ENCODE measurements around the gene RECK.

Gene RECK

DNA sequence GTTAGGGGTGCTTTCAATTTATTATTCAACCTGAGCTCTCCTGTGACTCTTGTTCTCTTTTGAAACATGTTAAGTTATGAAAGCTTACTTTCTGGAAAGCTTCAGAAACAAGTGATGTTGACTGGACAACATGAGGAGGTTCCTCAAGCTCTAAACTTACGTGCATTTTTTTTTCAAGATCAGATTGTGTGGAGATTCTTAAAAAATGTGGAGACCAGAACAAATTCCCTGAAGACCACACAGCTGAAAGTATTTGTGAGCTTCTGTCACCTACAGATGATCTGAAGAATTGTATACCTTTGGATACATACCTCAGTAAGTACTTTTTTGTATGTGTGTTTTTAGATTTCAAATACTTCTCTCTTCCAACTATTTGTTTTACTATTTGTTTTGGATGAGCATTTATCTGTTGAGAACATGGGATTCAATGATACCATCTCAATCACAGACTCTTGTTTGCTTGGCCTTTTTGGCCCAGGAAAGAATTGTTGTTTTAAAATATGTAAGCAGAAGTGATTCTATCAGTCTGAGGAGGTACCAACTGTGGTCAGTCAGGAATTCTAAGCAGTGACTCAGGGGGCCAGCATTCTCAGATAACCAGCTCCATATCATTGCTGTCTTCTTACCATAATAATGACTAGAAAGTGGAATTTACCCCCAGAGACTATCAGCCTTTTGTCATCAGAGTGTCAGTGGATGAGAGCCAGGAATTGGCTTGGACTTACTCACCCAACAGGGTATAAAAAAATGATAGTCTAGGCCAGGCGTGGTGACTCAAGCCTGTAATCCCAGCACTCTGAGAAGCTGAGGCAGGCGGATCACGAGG lies 65.4 kb downstream of the RECK start:
- H3K9me3 ChIP-seq (ENCODE audit: control insufficient read depth in 2 of 2, low read length in 2 of 2) = no peaks in the 10 kb centered on the region
- H3K4me3 ChIP-seq (ENCODE audit: low read length in 2 of 2) = no peak overlapping the region
- no peak overlapping the region for H3K27ac ChIP-seq (ENCODE audit: low read depth in 2 of 2, low read length in 2 of 2)
- no peak overlapping the region for H3K9ac ChIP-seq (ENCODE audit: low read depth in 1 of 2, low read length in 2 of 2)
- H3K27me3 ChIP-seq (ENCODE audit: control insufficient read depth in 2 of 2, insufficient read depth in 2 of 2, low read length in 2 of 2) = no peaks in the 10 kb centered on the region
- no peaks in the 10 kb centered on the region for H3K4me1 ChIP-seq (ENCODE audit: control insufficient read depth in 2 of 2, insufficient read depth in 2 of 2, low read length in 2 of 2)
- no peaks in the 10 kb centered on the region for H3K36me3 ChIP-seq (ENCODE audit: control insufficient read depth in 2 of 2, insufficient read depth in 2 of 2, low read length in 2 of 2)

DNA sequence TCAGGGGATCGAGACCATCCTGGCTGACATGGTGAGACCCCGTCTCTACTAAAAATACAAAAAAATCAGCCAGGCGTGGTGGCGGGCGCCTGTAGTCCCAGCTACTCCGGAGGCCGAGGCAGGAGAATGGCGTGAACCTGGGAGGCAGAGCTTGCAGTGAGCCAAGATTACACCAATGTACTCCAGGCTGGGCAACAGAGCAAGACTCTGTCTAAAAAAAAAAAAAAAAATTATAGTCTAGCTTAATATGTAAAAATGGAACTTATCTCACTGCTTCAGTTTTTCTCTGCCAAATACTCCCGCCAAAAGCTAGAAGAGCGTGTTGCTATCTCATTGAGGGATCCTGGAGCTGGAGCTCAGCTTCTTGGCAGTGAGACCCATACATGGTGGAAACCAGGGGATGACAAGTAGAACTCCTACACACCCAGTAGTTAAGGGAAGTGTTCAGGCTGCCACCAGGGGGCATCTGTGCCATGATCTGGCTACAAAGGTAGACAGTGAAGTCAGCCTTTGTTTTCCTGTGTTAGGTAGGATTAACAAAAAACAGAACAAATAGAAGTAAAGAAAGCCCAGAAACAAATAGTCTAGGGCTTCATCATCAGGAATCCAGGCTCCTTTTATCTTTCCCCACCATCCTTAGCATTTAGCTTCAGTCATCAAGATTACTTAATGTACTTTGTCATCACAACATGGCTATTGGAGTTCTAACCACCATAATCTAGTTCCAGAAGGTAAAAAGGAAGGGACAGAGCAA lies 66.2 kb downstream of the RECK start:
- H3K4me1 ChIP-seq (ENCODE audit: control insufficient read depth in 2 of 2, insufficient read depth in 2 of 2, low read length in 2 of 2) = no peaks in the 10 kb centered on the region
- H3K36me3 ChIP-seq (ENCODE audit: control insufficient read depth in 2 of 2, insufficient read depth in 2 of 2, low read length in 2 of 2) = no peaks in the 10 kb centered on the region
- H3K9ac ChIP-seq (ENCODE audit: low read depth in 1 of 2, low read length in 2 of 2) = no peak overlapping the region
- H3K27ac ChIP-seq (ENCODE audit: low read depth in 2 of 2, low read length in 2 of 2) = no peak overlapping the region
- H3K27me3 ChIP-seq (ENCODE audit: control insufficient read depth in 2 of 2, insufficient read depth in 2 of 2, low read length in 2 of 2) = no peaks in the 10 kb centered on the region
- no peak overlapping the region for H3K4me3 ChIP-seq (ENCODE audit: low read length in 2 of 2)
- H3K9me3 ChIP-seq (ENCODE audit: control insufficient read depth in 2 of 2, low read length in 2 of 2) = no peaks in the 10 kb centered on the region

DNA sequence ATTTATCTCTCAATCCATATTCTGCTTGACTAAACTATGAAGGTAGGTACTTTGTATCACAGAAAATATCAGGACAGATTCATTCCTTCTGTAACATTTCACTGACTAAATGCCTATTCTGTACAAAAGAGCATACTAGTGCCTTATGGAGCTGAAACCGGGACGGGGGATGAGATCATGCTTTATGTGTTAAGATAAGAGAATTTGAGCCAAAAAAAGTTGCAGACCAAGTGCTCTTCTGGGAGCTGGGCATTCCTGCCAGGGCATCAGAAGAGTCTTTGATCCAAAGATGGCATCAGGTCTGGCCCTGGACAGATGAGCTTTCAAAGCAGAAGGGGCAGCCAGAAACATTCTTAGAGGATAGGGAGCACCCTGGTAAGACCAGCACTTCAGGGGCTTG lies 72.4 kb downstream of the RECK start:
- Histone ChIP-seq H3K9ac (ENCODE audit: low read depth in 1 of 2, low read length in 2 of 2) (no peak overlapping the region), H3K4me1 (ENCODE audit: control insufficient read depth in 2 of 2, insufficient read depth in 2 of 2, low read length in 2 of 2) (no peaks in the 10 kb centered on the region), H3K9me3 (ENCODE audit: control insufficient read depth in 2 of 2, low read length in 2 of 2) (no peaks in the 10 kb centered on the region)

DNA sequence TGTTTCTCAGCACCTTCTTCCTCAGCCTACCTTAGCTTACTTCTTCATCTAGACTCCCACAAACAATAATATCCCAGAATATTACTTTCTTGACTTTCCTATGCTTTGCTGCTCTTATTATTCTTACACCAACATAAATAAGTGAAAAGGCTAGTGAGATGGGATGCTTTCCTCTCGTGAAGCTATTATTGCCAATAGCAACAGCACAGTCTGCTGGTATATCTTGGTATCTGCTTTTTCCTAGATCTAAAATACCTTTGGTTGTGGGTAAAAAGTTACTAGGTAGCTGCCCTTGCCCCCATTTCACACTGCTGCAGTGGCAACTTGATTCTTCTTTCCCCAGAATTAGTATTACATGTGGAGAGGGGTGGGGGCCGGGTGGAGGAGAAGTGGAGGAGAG lies 73.7 kb downstream of the RECK start:
- H3K9me3 ChIP-seq (ENCODE audit: control insufficient read depth in 2 of 2, low read length in 2 of 2) = no peaks in the 10 kb centered on the region
- no peaks in the 10 kb centered on the region for H3K36me3 ChIP-seq (ENCODE audit: control insufficient read depth in 2 of 2, insufficient read depth in 2 of 2, low read length in 2 of 2)
- H3K27ac ChIP-seq (ENCODE audit: low read depth in 2 of 2, low read length in 2 of 2) = no peak overlapping the region
- no peaks in the 10 kb centered on the region for H3K4me1 ChIP-seq (ENCODE audit: control insufficient read depth in 2 of 2, insufficient read depth in 2 of 2, low read length in 2 of 2)
- no peak overlapping the region for H3K4me3 ChIP-seq (ENCODE audit: low read length in 2 of 2)
- no peaks in the 10 kb centered on the region for H3K27me3 ChIP-seq (ENCODE audit: control insufficient read depth in 2 of 2, insufficient read depth in 2 of 2, low read length in 2 of 2)
- no peak overlapping the region for H3K9ac ChIP-seq (ENCODE audit: low read depth in 1 of 2, low read length in 2 of 2)

More for the DNA sequence above, 72.4 kb downstream of the RECK start:
- Histone ChIP-seq H3K36me3 (ENCODE audit: control insufficient read depth in 2 of 2, insufficient read depth in 2 of 2, low read length in 2 of 2) (no peaks in the 10 kb centered on the region), H3K27ac (ENCODE audit: low read depth in 2 of 2, low read length in 2 of 2) (no peak overlapping the region), H3K4me3 (ENCODE audit: low read length in 2 of 2) (no peak overlapping the region), H3K27me3 (ENCODE audit: control insufficient read depth in 2 of 2, insufficient read depth in 2 of 2, low read length in 2 of 2) (no peaks in the 10 kb centered on the region)

DNA sequence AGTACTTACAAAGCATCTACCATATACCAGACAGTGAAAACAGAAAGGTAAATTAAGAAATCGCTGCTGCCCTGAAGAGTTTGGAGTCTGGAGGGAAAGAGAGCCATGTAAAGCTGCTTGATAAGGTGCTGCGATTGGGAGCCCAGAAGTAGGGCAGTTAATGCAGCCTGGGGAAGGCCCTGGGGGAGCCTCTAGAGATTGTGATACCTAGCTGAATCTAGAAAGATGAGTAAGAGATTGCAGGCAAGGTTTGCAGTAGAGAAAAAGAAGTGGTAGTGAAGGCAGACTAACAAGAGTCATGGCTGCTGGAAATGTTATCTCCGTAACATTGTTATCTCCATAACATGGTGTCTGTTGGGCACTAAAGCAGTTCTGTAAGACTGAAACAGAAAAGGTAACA lies 75.8 kb downstream of the RECK start:
- Histone ChIP-seq H3K36me3 (ENCODE audit: control insufficient read depth in 2 of 2, insufficient read depth in 2 of 2, low read length in 2 of 2) (no peaks in the 10 kb centered on the region), H3K4me1 (ENCODE audit: control insufficient read depth in 2 of 2, insufficient read depth in 2 of 2, low read length in 2 of 2) (no peaks in the 10 kb centered on the region), H3K9ac (ENCODE audit: low read depth in 1 of 2, low read length in 2 of 2) (no peak overlapping the region), H3K27me3 (ENCODE audit: control insufficient read depth in 2 of 2, insufficient read depth in 2 of 2, low read length in 2 of 2) (no peaks in the 10 kb centered on the region), H3K9me3 (ENCODE audit: control insufficient read depth in 2 of 2, low read length in 2 of 2) (no peaks in the 10 kb centered on the region), H3K4me3 (ENCODE audit: low read length in 2 of 2) (no peak overlapping the region), H3K27ac (ENCODE audit: low read depth in 2 of 2, low read length in 2 of 2) (no peak overlapping the region)

DNA sequence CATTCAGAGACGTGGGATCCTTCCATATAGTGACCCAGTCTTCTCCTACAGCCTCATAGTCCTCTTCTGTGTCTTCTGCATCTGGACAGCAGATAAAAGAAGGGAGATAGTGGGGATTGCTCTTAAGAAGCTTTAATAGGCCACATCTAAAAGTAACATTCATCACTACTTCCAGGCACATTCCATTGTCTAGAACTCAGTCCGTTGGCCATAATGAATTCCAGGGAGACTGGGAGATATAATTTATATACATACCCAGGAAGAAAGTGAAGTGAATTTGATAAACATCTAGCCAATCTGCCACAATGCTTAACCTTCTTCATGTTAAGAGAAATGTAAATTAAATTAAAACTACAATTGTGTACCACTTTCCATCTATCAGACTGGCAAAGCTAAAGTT lies 77.3 kb downstream of the RECK start:
- Histone ChIP-seq H3K36me3 (ENCODE audit: control insufficient read depth in 2 of 2, insufficient read depth in 2 of 2, low read length in 2 of 2) (peaks cover 0 to 2% of the 10 kb centered on the region in 2 donors), H3K27me3 (ENCODE audit: control insufficient read depth in 2 of 2, insufficient read depth in 2 of 2, low read length in 2 of 2) (no peaks in the 10 kb centered on the region), H3K9me3 (ENCODE audit: control insufficient read depth in 2 of 2, low read length in 2 of 2) (no peaks in the 10 kb centered on the region), H3K4me1 (ENCODE audit: control insufficient read depth in 2 of 2, insufficient read depth in 2 of 2, low read length in 2 of 2) (no peaks in the 10 kb centered on the region), H3K27ac (ENCODE audit: low read depth in 2 of 2, low read length in 2 of 2) (no peak overlapping the region), H3K9ac (ENCODE audit: low read depth in 1 of 2, low read length in 2 of 2) (no peak overlapping the region), H3K4me3 (ENCODE audit: low read length in 2 of 2) (no peak overlapping the region)

DNA sequence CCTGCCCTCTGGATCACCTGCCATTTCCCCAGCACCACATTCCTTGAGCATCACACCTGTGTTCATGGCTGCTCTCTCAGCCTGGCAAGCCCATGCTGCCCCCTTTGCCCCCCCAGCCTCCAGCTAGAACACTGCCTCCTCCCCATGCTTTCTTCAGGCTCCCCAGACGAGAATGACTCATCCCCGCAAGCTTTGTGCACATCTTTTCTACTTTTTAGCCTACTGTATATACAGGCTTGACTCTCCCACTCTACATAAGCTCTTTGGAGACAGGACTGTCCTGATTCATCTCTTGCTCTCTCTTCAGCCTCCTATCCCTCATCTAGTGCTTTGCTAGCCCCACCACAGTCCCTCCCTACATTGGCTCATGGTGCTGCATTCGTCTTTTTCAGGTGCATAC lies 79.9 kb downstream of the RECK start:
- H3K9me3 ChIP-seq (ENCODE audit: control insufficient read depth in 2 of 2, low read length in 2 of 2) = no peaks in the 10 kb centered on the region

DNA sequence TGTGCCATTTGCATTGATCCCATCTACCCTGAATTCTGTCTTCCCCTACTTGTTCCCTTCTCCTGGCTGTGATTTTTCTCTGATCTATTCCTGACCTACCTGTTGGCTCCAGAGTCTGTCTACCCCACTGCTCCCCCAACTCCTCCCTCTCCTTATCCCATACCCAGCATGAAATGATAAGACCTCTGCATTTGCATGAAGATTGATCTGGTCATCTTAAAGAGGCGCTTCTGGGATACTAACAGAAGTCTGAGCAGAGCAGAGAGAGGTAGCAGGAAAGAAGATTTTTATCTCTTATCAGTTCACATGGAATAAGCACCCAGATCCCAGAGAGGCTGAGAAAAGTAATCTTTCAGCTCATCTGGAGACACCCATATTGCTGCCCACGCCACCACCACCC lies 81.5 kb downstream of the RECK start:
- Histone ChIP-seq H3K4me3 (ENCODE audit: low read length in 2 of 2) (no peak overlapping the region), H3K27me3 (ENCODE audit: control insufficient read depth in 2 of 2, insufficient read depth in 2 of 2, low read length in 2 of 2) (no peaks in the 10 kb centered on the region), H3K4me1 (ENCODE audit: control insufficient read depth in 2 of 2, insufficient read depth in 2 of 2, low read length in 2 of 2) (peaks cover 0 to 3% of the 10 kb centered on the region in 2 donors), H3K9ac (ENCODE audit: low read depth in 1 of 2, low read length in 2 of 2) (no peak overlapping the region), H3K27ac (ENCODE audit: low read depth in 2 of 2, low read length in 2 of 2) (no peak overlapping the region), H3K9me3 (ENCODE audit: control insufficient read depth in 2 of 2, low read length in 2 of 2) (no peaks in the 10 kb centered on the region), H3K36me3 (ENCODE audit: control insufficient read depth in 2 of 2, insufficient read depth in 2 of 2, low read length in 2 of 2) (peaks cover 0 to 8% of the 10 kb centered on the region in 2 donors)

More for the DNA sequence above, 79.9 kb downstream of the RECK start:
- no peak overlapping the region for H3K4me3 ChIP-seq (ENCODE audit: low read length in 2 of 2)
- no peak overlapping the region for H3K27ac ChIP-seq (ENCODE audit: low read depth in 2 of 2, low read length in 2 of 2)
- H3K36me3 ChIP-seq (ENCODE audit: control insufficient read depth in 2 of 2, insufficient read depth in 2 of 2, low read length in 2 of 2) = peaks cover 0 to 2% of the 10 kb centered on the region in 2 donors
- no peak overlapping the region for H3K9ac ChIP-seq (ENCODE audit: low read depth in 1 of 2, low read length in 2 of 2)
- peaks cover 0 to 3% of the 10 kb centered on the region in 2 donors for H3K4me1 ChIP-seq (ENCODE audit: control insufficient read depth in 2 of 2, insufficient read depth in 2 of 2, low read length in 2 of 2)
- no peaks in the 10 kb centered on the region for H3K27me3 ChIP-seq (ENCODE audit: control insufficient read depth in 2 of 2, insufficient read depth in 2 of 2, low read length in 2 of 2)

DNA sequence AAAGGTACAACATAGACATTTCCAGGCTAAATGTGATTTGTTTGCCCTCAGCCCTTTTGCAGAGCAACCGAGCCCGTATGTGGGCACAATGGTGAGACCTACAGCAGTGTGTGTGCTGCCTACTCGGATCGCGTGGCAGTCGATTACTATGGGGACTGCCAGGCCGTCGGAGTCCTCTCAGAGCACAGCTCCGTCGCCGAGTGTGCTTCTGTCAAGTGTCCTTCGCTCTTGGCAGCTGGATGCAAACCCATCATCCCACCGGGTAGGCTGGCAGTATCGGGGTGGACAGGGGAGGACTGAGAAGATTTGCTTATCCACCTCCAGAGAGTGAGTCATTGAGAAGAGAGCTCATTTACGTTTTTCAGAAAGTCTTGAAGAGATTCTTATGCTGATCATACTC lies 82.0 kb downstream of the RECK start:
- Histone ChIP-seq H3K9me3 (ENCODE audit: control insufficient read depth in 2 of 2, low read length in 2 of 2) (no peaks in the 10 kb centered on the region), H3K36me3 (ENCODE audit: control insufficient read depth in 2 of 2, insufficient read depth in 2 of 2, low read length in 2 of 2) (peaks cover 0 to 8% of the 10 kb centered on the region in 2 donors), H3K4me1 (ENCODE audit: control insufficient read depth in 2 of 2, insufficient read depth in 2 of 2, low read length in 2 of 2) (peaks cover 0 to 3% of the 10 kb centered on the region in 2 donors), H3K9ac (ENCODE audit: low read depth in 1 of 2, low read length in 2 of 2) (no peak overlapping the region), H3K27me3 (ENCODE audit: control insufficient read depth in 2 of 2, insufficient read depth in 2 of 2, low read length in 2 of 2) (no peaks in the 10 kb centered on the region), H3K27ac (ENCODE audit: low read depth in 2 of 2, low read length in 2 of 2) (no peak overlapping the region), H3K4me3 (ENCODE audit: low read length in 2 of 2) (no peak overlapping the region)

DNA sequence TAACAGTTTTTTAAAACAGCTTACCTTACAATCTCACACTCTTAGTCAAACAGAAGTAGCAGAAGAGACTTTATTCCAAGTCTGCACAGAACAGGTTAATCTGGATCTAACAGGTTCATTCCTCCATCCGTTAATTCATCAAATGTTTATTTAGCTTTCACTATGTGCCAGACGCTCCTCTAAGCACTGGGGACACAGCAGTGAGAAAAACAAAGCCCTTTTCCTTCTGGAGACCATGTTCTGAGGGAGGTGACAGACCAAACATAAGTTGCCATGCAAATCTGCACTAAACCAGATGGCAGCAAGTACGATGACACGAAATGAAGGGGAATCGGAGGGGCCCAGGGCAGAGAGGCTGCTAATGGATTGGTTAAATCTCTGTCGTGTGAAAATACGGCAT lies 82.8 kb downstream of the RECK start:
- Histone ChIP-seq H3K27me3 (ENCODE audit: control insufficient read depth in 2 of 2, insufficient read depth in 2 of 2, low read length in 2 of 2) (no peaks in the 10 kb centered on the region), H3K4me3 (ENCODE audit: low read length in 2 of 2) (no peak overlapping the region), H3K4me1 (ENCODE audit: control insufficient read depth in 2 of 2, insufficient read depth in 2 of 2, low read length in 2 of 2) (peaks cover 0 to 3% of the 10 kb centered on the region in 2 donors), H3K27ac (ENCODE audit: low read depth in 2 of 2, low read length in 2 of 2) (no peak overlapping the region), H3K9ac (ENCODE audit: low read depth in 1 of 2, low read length in 2 of 2) (no peak overlapping the region), H3K9me3 (ENCODE audit: control insufficient read depth in 2 of 2, low read length in 2 of 2) (no peaks in the 10 kb centered on the region), H3K36me3 (ENCODE audit: control insufficient read depth in 2 of 2, insufficient read depth in 2 of 2, low read length in 2 of 2) (peaks cover 0 to 8% of the 10 kb centered on the region in 2 donors)
